HG03354 (cell line): ENCODE measurements around the gene ASTN2.

Source experiments
- ATAC-seq: cut with Tn5 transposase; IDR thresholded peaks from one replicate; pipeline ENCODE4 v1.9.1; 2021; ENCODE audit warnings: mild to moderate bottlenecking; ENCODE audit not compliant: unreplicated experiment, poor library complexity, severe bottlenecking

ASTN2 gene

GRCh38 chr9:117138231-117138630 lies 276.6 kb downstream of the ASTN2 start:
- no peak for ATAC-seq

- ATAC-seq, result no peak
These were observed 278.4 kb downstream of the ASTN2 start for GRCh38 chr9:117136461-117136860.

GRCh38 chr9:117135501-117136098 lies 279.3 kb downstream of the ASTN2 start:
- ATAC-seq, result no peak

- ATAC-seq, result no peak
These were observed 279.9 kb downstream of the ASTN2 start for GRCh38 chr9:117134826-117135500.

GRCh38 chr9:117126871-117127270 lies 288.0 kb downstream of the ASTN2 start:
- ATAC-seq, result no peak

GRCh38 chr9:117125531-117125930 lies 289.3 kb downstream of the ASTN2 start:
- ATAC-seq, result no peak

- no peak for ATAC-seq
These were observed 291.1 kb downstream of the ASTN2 start for GRCh38 chr9:117123729-117124128.

GRCh38 chr9:117122953-117123352 lies 291.9 kb downstream of the ASTN2 start:
- ATAC-seq, result no peak

GRCh38 chr9:117122102-117122501 lies 292.8 kb downstream of the ASTN2 start:
- no peak for ATAC-seq

GRCh38 chr9:117121316-117121715 lies 293.5 kb downstream of the ASTN2 start:
- no peak for ATAC-seq

GRCh38 chr9:117120061-117120460 lies 294.8 kb downstream of the ASTN2 start:
- ATAC-seq, result no peak

- no peak for ATAC-seq
These were observed 298.8 kb downstream of the ASTN2 start for GRCh38 chr9:117116084-117116483.

- no peak for ATAC-seq
These were observed 300.1 kb downstream of the ASTN2 start for GRCh38 chr9:117114768-117115167.

GRCh38 chr9:117104716-117105495 lies 310.0 kb downstream of the ASTN2 start:
- no peak for ATAC-seq

GRCh38 chr9:117104206-117104605 lies 310.7 kb downstream of the ASTN2 start:
- no peak for ATAC-seq

GRCh38 chr9:117103438-117104110 lies 311.3 kb downstream of the ASTN2 start:
- ATAC-seq, result no peak

GRCh38 chr9:117101008-117101407 lies 313.8 kb downstream of the ASTN2 start:
- ATAC-seq, result no peak

GRCh38 chr9:117098331-117098730 lies 316.5 kb downstream of the ASTN2 start:
- no peak for ATAC-seq

GRCh38 chr9:117097761-117098160 lies 317.1 kb downstream of the ASTN2 start:
- ATAC-seq, result no peak

GRCh38 chr9:117096138-117096537 lies 318.7 kb downstream of the ASTN2 start:
- ATAC-seq, result no peak
